HG03439 (cell line): ENCODE measurements around the gene APH1B.

Experiments used
- ATAC-seq: cut with Tn5 transposase; IDR thresholded peaks from one replicate; pipeline ENCODE4 v1.9.1; 2021; ENCODE audit warnings: mild to moderate bottlenecking, moderate library complexity; ENCODE audit not compliant: unreplicated experiment

Gene APH1B

DNA sequence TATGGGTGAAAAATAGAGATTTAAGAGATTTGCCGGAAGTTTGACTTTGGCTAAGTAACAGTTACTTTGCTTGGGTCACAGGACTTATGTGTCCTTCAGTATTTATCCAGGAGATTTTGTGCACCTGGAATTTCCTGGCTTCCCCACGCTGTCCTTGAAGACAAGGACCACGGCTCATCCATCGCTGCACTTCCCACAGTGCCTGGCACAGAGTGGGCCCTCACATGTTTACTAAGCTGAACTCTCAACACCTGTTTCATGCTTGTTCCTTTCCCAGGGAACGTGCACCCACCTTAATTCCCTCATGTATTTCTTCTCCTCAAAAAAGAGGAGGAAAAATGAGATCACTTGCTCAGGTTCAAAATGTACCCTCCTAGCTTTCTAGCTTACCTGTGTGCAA, 72.2 kb downstream of the APH1B start:
- no peak for ATAC-seq

DNA sequence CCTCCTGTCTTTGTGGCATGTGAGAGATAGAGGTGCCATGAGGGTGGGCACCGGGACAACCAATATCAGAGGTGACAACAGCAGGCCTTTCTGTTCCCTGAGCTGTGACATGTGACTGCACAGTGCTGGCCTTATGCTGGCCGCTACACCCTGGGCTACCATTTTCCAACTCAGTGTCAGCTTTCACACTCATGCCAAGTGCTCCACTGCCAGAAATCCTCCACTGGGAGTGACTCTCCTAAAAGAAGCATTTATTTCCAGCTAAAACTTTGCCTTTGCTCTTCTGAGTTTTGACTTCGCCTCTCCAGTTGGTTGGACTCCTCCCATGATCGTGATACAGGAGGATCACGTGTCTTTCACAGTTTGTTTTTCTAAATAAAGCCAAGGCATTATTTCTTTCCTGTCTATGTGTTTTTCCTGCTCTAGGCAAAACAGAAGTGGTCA, 72.8 kb downstream of the APH1B start:
- ATAC-seq, result no peak

DNA sequence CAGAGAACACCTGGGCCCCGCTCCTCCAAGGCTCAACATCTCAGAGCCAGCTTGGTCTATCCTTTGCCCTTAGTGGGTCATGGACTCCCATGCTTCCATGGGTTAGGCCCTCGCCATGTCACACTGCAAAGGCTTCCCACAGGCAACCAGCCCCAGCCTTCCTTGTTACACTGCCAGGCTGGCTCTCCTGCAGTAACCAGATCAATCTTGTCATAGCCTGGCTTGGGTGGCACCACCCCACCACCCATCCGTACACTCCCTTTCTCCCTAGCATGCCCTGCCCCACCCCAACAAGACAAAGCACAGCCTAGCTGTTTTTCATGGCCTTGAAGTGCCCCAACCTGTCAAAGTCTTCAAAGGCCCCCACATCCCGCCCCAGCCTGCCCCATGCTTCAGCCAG, 73.8 kb downstream of the APH1B start:
- ATAC-seq, result no peak

DNA sequence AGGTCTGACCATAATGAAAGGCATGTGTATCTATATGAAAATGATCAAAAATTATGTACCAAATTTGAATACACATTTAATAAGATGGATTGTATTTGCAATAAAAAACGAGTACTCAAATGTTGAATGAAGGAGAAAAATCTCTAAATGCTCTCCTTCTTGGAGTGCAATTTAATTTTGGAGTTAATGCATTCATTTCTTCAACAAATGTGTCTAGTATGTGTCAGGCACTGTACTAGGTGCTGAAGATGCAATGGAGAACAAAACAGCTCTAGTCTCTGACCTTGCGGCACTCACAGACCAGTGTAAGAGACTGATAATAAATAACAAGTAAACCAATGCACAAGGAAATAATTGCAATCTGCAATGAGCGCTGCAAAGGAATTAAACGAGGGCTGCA, 75.4 kb downstream of the APH1B start:
- no peak for ATAC-seq

DNA sequence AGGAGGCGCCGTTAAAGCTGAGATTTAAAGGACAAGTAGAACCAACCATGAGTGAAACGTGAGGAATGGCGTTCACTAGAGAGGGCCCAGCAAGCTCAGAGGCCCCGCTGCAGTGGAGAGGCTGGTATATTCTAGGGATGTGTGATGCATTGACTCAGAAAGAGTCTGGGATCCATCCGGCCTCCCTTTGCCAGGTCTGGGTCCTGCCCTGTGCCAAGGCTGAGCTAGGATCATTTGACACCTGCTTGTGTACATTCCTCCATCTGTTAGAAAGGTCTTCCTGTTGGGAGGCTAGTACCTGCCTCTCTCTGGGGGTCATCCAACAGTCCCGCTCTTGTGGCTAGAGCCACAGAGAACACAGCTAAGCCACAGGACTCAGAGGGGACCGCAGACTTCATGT, 75.9 kb downstream of the APH1B start:
- ATAC-seq, result no peak

DNA sequence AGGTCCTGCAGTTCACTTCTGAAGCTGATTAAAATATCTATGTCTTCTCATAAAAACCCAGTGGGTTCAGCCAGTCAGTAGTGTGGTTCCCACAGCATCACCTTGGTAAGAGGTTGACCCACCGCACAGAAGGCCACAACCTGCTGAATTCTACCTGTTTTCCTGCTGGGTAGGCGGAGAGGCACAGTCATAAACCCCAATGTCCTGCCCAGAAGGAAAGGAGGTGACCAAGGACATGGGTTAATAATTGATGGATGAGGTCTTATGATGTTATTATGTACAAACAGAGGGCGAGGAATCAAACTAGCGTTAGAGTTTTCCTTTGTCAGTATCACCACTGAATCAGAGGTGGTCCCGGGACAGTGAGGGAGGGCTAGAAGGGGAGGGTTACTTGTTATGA, 76.5 kb downstream of the APH1B start:
- no peak for ATAC-seq

DNA sequence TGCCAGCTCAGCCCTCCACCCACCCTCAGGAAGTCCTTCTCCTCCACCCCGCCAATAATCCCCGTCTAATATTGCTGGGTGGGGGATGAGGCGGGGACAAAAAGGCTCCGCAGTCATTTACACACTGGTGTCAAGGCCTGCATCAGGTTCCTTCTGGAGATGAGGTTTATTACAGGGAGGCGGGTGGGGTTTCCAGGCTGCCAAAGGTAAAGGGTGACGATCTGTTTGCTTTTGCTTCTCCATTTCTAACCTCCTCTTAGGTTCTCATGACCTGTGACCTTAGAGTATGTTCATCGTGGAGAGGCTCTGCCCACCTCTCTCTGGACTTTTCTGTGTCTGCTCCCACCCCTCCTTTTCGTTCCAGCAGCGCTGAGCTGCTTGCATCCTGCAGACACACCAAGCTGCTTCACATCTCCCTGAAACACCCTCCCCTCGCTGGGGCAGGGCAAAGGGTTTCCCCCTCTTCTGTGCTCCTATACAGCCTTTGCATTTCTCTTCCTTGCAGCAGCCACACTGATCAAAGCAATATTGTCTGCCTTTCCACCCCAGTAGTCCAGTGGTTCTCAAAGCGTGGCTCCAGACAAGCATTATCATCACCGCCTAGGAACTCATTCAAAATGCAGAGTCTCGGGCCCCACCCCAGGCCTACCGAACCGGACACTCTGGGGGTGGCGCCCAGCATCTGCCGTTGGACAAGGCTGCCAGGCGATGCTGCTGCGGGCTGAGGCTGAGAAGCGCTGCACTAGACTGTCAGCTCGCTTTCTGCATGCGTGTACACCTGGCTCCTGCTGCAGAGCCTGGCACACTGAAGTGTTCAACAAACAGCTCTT, 77.6 kb downstream of the APH1B start:
- no peak for ATAC-seq

DNA sequence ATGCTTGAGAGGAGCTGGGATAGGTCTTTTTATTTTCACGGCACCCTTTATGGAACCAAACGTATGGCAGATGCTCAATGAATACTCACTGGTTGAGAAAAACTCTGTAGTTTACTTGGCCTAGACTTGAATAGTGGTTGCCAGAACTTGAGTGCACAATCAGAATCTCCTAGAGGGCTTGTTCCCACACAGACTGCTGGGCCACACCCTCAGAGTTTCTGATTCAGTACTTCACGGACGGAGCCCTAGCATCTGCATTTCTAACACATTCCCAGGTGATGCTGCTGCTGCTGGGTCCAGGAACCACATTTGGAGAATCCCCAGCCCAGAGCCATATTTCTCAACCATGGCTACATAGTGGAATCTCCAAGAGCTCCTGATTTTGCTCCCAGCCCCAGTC, 79.7 kb downstream of the APH1B start:
- ATAC-seq, result no peak

DNA sequence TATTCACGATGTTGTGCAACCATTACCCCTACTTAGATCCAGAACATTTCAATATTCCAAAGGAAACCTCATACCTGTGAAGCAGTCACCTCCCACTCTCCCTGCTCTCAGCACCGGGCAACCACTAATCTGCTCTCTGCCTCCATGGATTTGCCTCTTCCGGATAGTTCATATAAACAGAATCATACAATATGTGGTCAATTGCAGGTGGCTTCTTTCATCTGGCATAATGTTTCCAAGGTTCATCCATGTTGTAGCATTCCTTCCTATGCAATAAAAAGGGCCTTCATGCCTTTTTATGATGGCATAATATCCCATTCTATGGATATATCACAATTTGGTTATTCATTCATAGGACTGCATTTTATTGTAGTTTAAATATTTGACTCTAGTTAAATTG, 80.3 kb downstream of the APH1B start:
- ATAC-seq, result no peak

DNA sequence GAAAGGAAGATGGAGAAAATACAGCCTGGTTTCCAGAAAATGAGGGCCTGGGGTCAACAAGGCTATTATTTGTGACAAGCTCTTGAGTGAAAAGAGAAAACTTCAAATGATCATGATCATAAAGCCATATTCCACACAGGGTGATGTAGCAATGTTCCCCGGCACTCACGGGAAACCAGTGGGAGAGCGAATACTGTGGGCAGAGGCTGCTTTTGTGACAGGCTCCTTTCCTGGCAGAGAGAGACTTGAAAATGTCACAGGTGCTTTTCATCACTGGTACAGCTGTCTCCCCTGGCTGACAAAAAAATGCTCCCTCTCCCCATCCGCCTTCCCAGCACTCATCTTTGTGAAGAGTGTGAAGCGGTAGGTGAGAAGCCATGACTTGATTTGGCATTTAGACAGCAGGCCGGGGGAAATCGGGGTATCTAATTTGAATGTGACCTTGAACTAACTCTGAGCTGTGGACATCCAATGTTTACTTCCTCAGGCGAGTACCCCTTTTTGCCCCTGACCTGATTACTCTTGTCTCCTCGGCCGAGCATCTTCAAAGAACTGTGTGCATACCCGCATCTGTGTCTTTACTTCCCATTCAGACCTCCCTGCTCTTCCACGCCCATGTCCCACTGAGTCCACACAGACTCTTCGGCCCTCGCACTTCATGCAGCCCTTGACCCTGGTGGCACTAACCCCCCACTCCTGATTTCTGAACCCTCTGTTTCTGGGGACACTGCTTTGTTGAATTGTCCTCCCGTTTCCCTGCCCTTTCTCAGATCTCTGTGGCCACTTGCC, 81.0 kb downstream of the APH1B start:
- no peak for ATAC-seq
